ENCODE data around the gene CFAP161.

- TF ChIP-seq TAF1 (conservative IDR thresholded peaks at IDR 0.05) (no peak), MAX (IDR thresholded peaks at IDR 0.05) (no peak), CTCF (IDR thresholded peaks at IDR 0.05; ENCODE audit: low read depth, low read length, missing input control) (no peak), RAD21 (IDR thresholded peaks at IDR 0.05) (no peak), JUND (IDR thresholded peaks at IDR 0.05) (no peak), FOXA1 (IDR thresholded peaks at IDR 0.05) (no peak), EGR1 (IDR thresholded peaks at IDR 0.05; ENCODE audit: low read depth in 2 of 2) (no peak), GABPA (IDR thresholded peaks at IDR 0.05 in 1 of 2, conservative IDR thresholded peaks at IDR 0.05 in 1 of 2) (no peak), NR2F2 (IDR thresholded peaks at IDR 0.05) (no peak)
- TF ChIP-seq, protein P1, sequence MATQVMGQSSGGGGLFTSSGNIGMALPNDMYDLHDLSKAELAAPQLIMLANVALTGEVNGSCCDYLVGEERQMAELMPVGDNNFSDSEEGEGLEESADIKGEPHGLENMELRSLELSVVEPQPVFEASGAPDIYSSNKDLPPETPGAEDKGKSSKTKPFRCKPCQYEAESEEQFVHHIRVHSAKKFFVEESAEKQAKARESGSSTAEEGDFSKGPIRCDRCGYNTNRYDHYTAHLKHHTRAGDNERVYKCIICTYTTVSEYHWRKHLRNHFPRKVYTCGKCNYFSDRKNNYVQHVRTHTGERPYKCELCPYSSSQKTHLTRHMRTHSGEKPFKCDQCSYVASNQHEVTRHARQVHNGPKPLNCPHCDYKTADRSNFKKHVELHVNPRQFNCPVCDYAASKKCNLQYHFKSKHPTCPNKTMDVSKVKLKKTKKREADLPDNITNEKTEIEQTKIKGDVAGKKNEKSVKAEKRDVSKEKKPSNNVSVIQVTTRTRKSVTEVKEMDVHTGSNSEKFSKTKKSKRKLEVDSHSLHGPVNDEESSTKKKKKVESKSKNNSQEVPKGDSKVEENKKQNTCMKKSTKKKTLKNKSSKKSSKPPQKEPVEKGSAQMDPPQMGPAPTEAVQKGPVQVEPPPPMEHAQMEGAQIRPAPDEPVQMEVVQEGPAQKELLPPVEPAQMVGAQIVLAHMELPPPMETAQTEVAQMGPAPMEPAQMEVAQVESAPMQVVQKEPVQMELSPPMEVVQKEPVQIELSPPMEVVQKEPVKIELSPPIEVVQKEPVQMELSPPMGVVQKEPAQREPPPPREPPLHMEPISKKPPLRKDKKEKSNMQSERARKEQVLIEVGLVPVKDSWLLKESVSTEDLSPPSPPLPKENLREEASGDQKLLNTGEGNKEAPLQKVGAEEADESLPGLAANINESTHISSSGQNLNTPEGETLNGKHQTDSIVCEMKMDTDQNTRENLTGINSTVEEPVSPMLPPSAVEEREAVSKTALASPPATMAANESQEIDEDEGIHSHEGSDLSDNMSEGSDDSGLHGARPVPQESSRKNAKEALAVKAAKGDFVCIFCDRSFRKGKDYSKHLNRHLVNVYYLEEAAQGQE (IDR thresholded peaks at IDR 0.05), result no peak
- TF ChIP-seq, protein P2, sequence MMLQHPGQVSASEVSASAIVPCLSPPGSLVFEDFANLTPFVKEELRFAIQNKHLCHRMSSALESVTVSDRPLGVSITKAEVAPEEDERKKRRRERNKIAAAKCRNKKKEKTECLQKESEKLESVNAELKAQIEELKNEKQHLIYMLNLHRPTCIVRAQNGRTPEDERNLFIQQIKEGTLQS (IDR thresholded peaks at IDR 0.05), result no peak
- TF ChIP-seq, protein P3, sequence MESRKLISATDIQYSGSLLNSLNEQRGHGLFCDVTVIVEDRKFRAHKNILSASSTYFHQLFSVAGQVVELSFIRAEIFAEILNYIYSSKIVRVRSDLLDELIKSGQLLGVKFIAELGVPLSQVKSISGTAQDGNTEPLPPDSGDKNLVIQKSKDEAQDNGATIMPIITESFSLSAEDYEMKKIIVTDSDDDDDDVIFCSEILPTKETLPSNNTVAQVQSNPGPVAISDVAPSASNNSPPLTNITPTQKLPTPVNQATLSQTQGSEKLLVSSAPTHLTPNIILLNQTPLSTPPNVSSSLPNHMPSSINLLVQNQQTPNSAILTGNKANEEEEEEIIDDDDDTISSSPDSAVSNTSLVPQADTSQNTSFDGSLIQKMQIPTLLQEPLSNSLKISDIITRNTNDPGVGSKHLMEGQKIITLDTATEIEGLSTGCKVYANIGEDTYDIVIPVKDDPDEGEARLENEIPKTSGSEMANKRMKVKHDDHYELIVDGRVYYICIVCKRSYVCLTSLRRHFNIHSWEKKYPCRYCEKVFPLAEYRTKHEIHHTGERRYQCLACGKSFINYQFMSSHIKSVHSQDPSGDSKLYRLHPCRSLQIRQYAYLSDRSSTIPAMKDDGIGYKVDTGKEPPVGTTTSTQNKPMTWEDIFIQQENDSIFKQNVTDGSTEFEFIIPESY (IDR thresholded peaks at IDR 0.05), result no peak
Observed at GRCh38 chr15:81184188-81184587, 50.1 kb downstream of the CFAP161 start.

All from liver (tissue), 3 donors.